Measurements from ENCODE around the gene SMARCD2.

DNA sequence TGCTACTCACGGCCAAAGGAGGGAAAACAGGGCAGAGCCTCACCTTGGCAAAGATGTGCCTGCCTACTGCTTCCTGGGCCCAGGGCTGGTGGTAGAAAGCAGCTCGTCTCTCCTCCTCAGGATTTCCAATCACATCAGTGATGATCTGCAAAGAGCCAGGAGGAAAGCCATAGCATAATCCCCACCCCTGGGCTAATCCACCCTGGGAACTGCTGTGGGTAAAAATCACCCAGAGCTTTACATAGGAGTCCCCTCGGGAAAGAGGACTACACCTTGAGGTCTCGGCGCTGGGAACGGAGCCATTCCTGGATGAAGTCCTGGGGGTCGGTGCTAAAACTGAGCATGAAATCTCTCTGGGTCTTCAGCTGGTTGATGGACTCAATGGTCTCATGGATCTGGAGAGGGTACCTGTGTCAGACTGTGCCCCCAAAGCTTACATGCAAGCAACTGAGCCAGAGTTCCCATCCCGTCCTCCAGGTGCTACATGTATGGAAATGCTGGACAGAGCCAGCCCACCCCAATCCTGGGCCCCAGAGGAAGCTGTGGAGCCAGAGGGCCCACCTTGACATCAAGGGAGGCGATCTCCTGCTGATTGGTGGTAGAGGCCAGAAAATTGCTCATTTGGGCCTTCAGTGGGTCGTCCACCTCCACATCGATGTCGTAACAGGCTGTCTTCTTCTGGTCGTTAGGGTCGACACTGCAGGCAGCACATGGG is 9.3 kb downstream of the SMARCD2 start:
- TF ChIP-seq POLR2A (IDR thresholded peaks at IDR 0.05; ENCODE audit: low read depth, low read length) (no peak; the same call in none of the 2 replicates), POLR2AphosphoS5 (IDR thresholded peaks at IDR 0.05; ENCODE audit: low read depth, low read length) (no peak), TAF1 (IDR thresholded peaks at IDR 0.05; ENCODE audit: borderline replicate concordance, low read depth, low read length) (no peak)

Data from GM12892 (cell line).